Medulla oblongata (tissue), 1 donor: ENCODE measurements around the gene ZNF467.
A peak's percentile ranks its signal among the peaks of the same experiment; 100 is the strongest.

Experiments
- DNase-seq: peaks from one replicate; pipeline ENCODE4 v3.0.0-alpha.2; 2015; ENCODE audit errors: extremely low spot score

The ZNF467 gene

DNA sequence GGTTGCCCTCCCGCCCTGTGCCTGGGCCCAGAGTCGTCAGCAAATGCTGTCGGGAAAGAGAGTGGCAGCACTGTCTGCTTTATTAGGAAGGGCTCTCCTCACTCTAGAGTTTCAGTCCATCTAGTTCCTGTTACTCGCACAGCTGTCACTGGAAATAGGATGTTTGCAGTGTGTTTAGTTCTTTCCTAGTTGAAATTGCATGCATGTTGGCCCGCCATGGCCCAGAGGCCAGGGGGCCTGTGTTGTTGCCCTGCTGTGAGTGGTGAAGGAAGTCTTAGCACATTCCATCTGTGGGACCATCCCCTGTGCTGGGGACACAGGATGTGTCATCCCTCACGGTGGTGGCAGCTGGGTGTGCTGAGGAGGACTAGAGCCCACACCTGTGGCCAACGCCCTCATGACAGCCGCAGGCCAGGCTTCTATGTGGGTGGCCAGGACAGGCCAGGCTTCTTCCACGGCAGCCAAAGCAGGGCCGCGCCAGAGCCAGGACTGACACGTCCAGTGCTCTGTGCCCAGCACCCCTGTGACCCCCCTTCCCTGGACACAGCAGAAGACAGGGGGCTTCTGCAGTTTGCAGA, 45.4 kb downstream of the ZNF467 start:
- no peak for DNase-seq

DNA sequence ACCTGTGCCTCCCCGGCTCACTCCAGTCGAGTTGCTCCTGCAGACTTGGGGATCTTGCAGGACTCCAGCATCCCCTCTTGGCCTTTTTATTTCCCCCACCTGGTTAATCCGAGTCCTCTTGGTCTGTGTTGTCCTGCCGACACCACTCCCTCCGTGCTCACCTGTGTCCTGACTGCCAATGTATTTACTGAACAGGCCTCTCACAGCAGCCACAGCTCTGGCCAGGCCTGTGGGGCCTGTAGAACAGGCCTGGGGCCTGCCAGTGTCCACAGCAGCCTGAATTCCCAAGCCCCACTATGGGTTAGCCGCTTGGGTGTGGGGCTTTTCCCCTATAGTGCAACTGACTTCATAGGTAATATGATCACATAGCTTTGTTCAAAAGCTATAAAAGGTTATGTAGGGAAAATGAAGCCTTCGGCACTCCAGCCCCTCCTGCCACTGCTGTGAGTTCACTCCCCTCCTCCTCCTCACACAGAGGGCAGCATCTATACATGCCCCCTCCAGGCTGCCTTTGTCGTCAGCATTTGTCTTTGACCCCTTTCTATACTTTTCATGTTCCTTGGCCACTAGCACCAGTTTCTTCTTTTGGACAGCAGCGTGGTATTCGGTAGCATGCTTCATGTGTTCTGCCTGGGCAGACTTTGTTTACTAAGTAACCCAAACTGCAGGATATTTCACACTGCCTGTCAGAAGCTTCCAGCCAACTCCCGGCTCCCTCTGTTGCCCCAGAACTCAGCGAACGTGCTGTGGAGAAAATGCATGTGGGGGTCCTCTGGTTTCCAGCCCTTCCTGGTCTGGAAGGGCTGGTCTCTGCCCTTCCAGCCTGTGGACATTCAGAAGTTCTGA, 46.1 kb downstream of the ZNF467 start:
- DNase-seq: no peak

DNA sequence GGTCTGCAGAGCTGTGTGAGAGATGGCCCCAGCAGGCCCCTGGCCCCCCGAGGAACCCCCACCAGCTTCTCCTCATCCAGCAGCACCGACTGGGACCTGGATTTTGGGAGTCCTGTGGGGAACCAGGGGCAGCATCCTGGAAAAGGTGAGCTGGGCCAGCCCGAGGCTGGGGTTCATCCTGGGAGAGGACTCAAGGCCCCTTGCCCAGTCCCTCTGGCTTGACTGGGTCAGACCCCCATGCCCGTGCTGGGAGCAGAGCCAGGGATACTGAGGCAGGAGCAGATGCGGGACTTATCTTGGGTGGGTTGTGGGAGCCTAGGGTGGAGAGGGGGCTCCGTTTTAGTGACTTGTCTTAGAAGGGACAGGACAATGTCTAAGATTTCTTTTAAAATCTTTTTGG, 47.5 kb downstream of the ZNF467 start:
- no peak for DNase-seq

DNA sequence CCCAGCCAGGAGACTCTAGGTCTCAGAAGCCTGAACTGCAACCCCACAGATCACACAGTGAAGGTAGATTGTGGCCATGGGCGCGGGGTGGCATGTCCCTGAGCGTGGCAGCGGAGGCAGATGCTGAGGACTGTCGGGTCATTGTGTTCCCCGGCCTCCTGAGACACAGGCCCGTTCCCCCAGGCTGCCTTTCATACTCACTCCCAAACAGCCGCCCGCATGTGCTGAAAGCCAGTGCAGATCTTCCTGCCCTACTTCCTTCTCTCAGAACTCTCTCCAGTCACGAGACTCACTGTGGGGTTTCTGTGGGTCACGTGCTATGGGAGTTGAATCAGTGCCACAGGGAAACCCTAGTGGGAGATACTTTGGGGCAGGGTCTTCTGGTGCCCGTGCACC, 48.0 kb downstream of the ZNF467 start:
- DNase-seq: no peak

DNA sequence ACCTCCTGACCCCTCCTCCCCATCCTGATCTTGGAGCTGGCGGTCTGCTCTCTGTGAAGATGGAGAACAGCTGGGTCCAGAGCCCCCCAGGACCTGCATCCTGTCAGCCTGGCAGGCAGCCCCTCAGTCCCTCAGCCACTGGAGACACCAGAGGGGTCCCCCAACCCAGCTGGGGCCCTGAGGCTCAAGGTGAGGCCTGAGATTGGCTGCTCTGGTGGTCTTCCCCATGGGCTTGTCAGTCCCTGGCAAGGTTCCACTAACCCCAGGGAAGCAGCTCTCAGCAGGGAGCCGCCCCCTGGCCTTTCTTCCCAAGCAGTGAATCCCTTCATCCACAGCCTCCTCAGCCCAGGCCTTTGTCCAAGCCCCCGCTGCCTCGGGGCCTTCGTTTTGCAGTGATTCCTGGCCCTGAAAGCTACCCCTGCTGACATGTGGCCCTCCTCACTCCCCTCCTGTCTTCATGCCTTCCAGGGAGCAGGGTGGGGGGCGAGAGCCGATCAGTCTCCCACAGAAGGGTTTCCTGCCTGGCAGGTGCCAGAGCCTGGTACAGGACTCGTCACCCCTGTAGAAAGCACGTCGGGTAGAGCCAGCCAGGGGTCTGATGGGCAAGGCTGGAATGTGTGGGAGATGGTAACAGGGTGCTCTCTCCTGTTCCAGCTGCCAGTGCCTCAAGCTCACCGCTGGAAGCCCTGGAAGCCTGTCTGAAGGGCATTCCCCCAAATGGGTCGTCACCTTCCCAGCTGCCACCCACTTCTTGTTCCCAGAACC, 48.5 kb downstream of the ZNF467 start:
- no peak for DNase-seq

DNA sequence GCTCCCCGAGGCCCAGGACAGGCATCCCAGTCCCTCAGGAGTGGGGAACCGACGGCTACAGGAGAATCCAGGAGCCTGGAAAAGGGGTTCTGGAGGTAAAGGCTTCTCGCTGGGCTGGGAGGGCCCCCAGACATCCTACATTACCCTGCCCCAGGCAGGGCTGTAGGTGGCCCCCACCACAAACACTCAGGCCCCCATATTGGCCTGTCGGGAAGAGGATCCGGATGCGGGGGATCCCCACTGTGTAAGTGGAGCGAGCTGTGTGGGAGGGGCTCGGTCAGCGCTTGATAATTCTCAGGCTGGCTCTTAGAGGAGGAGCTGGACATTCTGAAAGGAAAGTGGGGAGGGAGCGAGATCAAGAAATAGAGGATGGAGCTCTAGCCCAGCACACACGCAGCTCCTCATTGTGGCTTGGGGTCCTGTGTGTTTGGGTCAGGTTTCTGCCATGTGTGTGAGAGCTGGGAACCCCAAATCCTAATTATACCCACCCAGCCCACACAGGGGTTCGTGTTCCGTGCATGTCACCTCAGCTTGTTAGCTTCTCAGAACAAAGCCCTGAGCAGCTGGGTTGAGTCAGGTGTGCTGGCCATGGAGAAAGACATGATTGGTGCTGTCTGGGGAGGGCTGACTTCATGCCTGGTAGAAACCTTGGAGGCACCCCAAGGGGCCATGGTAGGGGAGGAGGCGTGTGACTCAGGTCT, 49.4 kb downstream of the ZNF467 start:
- no peak for DNase-seq

DNA sequence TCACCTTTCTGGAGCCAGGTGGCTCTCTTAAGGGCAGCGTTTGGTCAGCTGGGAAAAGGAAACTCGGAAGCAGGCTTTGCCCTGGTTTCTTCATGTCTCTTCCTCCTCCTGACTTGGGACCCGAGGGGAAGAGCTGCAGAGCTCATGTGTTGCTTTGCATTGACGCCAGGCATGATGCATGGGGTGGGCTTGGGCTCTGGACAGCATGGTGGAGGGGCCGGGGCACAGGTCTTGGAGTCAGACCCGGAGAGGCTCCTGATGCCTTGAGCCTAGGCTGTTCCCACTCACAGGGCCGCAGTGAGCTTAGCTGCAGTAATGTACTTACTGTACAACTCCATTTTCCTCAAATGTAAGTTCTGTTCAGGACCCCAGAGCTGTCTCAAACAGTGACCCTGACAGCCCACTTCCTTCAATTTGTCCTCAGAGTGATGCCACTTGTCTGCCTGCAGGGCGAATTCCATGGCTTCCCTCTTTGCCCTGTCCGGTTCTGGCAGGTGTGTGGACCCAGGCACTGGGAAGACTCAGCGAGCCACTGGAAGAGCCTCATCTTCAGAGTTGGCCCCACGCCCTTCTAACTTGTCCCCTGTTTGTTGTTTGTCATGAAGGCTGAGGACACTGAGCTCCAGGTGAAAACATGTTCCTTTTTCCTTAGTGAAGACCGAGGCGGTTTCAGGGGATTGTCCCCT, 50.2 kb downstream of the ZNF467 start:
- DNase-seq: no peak

DNA sequence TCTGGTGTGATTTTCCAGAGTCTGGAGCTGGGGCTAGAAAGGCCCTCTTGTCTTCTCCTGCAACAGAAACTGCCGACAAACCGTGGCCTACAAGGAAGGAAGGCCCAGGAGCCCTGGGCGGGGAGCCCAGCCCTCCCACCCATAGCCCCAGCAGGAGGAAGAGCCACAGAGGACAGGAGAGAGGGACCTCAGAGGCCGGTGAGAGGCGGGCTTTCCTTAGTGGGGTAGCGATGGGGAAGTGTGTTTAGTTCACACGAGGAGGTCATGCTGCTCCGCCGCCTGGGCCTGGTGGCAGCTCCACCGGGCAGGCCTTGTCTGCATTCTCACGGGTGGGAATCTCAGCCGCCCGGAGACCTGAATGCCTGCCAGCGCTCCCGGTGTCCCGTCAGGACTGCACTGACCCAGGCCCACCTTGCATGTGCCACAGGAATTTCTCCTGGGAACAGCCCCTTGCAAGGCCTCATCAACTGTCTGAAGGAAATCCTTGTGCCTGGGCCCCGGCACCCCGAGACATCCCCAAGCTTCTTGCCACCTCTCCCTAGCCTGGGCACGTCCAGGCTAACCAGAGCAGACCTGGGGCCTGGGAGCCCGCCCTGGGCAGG, 50.9 kb downstream of the ZNF467 start:
- DNase-seq: peak; percentile 27

DNA sequence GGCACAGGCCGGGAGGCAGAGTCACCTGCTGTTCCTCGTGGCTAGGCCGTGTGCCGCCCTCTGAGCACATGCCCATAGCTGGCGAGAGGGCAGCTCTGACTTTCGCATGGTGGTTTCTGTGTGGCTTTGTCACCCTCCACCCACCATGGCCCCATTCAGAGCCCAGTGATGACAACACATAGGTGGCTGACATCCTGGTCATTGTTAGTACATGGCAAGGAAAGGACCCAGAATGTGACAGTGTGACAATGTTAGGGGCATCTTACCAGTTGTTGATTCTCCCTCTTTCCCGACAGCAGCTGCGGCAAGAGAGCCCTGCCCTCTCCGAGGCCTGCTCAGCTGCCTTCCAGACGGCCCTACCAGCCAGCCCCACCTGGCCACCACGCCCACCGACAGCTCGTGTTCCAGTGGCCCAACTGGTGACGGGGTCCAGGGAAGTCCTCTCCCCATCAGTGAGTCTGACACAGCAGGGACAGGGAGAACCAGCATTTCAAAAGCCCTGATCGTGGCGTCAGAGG, 52.2 kb downstream of the ZNF467 start:
- DNase-seq: no peak

DNA sequence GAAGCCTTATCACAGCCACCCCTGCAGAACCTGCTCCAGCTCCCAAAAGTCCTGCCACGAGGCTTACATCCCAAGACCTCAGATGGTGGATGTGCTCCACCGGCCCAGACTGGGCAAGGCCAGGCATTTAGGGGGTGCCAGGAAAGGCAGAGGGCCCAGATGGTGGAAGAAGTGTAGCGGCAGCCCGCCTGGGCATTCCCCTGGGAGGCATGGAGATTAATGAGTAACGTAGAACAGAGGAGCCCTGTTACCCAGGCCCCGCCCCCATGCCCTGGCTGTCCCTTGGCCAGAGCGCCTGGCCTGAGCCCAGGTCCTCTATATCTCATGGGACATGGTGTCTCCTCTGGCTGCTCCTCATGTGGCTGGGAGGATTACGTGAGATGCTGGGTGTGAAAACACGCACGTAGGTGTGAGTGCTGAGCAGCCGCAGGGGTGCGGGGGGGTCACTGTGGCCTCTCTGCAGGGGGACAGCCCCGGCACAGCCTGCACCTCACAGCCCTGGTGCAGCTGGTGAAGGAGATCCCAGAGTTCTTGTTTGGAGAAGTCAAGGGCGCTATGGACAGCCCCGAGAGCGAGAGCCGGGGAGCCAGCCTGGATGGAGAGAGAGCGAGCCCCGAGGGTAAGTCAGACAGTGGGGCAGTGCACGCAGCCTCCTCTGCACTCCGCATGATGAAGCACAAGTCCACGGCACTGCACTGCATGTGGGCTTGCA, 52.9 kb downstream of the ZNF467 start:
- peak; percentile 94 for DNase-seq

- no peak for DNase-seq
Measured at GRCh38 chr7:149719912-149720335, 53.5 kb downstream of the ZNF467 start.

DNA sequence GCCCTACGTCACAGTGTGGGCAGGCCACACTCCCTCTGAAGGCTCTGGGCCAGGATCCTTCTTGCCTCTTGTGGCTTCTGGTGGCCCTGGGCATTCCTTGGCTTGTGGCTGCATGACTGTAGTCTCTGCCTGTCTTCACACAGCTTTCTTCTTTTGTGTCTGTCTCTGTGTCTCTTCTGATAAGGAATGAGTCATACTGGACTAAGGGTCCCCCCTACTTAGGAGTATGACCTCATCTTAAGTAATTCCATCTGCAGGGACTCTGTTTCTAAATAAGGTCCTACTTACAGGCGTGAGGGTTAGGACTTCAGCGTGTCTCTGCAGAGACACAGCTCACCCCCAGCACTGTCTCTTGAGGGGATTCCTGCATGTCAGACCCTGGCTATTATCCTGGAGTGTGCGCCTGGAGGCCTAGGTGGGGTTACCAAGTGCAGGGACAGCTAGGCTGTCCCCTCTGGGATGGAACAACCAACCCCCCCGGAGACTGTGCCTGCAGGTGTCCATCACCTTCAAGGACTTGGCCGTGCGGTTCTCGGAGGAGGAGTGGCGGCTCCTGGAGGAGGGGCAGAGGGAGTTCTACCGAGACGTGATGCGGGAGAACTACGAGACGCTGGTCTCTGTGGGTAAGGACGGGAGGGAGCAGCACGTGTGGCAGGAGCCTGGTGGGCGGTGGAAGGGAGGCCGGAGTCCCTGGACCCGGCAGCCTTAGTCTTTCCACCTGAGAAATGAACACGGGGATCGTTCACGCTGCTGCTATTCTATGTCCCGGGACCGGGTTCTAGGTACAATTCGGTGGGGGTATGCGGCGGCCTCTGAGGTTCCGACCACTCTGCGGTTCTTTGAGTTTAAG, 54.1 kb downstream of the ZNF467 start:
- DNase-seq: no peak

DNA sequence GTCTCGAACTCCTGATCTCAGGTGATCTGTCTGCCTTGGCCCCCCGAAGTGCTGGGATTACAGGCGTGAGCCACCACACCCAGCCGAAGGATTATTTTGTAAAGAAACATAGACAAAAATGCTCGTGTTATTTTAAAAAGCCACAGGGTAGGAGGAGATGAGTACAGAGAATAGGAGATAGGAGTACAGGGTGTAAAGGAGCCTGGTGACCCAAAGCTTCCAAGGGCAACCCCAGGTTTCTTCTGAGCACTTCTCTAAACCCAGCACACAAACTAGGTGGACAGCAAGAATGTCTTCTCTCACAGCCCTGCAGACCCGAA, 54.7 kb downstream of the ZNF467 start:
- no peak for DNase-seq

- no peak for DNase-seq
Measured at GRCh38 chr7:149717481-149717880, 55.9 kb downstream of the ZNF467 start.

- DNase-seq: no peak
Measured at GRCh38 chr7:149716932-149717307, 56.5 kb downstream of the ZNF467 start.

GRCh38 chr7:149716007-149716931, 57.1 kb downstream of the ZNF467 start:
- DNase-seq: no peak

GRCh38 chr7:149715476-149715875, 57.9 kb downstream of the ZNF467 start:
- DNase-seq: no peak

GRCh38 chr7:149714910-149715471, 58.4 kb downstream of the ZNF467 start:
- DNase-seq: no peak
